ACC112 (cell line): ENCODE data around the gene NFKB2.

Source experiments
- H2AFZ ChIP-seq: fragments of 200-600 bp; sonication (generic); one replicate; pipeline ENCODE4 v1.6.0; 2017; ENCODE audit warnings: antibody characterized with exemption, low read length; ENCODE audit not compliant: unreplicated experiment
- H3K27ac ChIP-seq: fragments of 200-600 bp; sonication (generic); 2 replicates; pipeline ENCODE4 v1.5.1; 2014; ENCODE audit warnings: low read depth, mild to moderate bottlenecking, antibody characterized with exemption, low read length, moderate library complexity
- H3K27me3 ChIP-seq: fragments of 200-600 bp; sonication (generic); 2 replicates; pipeline ENCODE4 v1.6.1; 2014; ENCODE audit warnings: mild to moderate bottlenecking, antibody characterized with exemption, low read length, moderate library complexity, mixed read lengths; ENCODE audit not compliant: insufficient read depth
- H3K36me3 ChIP-seq: fragments of 200-600 bp; sonication (generic); 2 replicates; pipeline ENCODE4 v1.6.1; 2016; ENCODE audit warnings: mild to moderate bottlenecking, antibody characterized with exemption, low read length, moderate library complexity, mixed read lengths; ENCODE audit not compliant: insufficient read depth
- H3K4me1 ChIP-seq: fragments of 200-600 bp; sonication (generic); one replicate; pipeline ENCODE4 v1.6.1; 2016; ENCODE audit warnings: low read length, mixed read lengths; ENCODE audit not compliant: insufficient read depth, unreplicated experiment, control insufficient read depth
- H3K4me3 ChIP-seq: fragments of 200-600 bp; sonication (generic); 2 replicates; pipeline ENCODE4 v1.5.1; 2014; ENCODE audit warnings: mild to moderate bottlenecking, low read depth, low read length
- H3K79me2 ChIP-seq: fragments of 200-600 bp; sonication (generic); one replicate; pipeline ENCODE4 v1.6.0; 2016; ENCODE audit warnings: low read length; ENCODE audit not compliant: control insufficient read depth, unreplicated experiment, insufficient read depth

NFKB2 gene

DNA sequence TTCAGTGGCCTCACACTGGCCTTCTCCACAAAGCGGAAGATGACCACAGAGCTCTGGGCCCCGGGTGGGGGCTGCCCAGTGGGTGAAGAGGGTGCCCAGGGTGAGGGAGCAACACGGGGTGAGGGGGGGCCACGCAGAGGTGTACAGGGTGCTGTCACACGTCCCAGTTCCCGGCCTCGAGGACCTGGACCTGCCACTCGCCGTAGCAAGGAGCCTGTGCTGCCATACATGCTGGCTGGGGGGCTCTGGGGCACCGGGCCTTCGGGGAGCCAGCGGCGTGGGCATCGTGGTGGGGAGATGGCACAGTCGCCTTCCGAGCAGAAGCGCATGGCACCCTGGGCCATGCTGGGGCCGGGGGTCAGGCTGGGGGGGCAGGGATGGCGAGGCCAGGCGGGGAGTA lies 21.2 kb downstream of the NFKB2 start:
- H3K79me2 ChIP-seq, result no peaks in the 10 kb centered on the region
- H3K27ac ChIP-seq, result no peak overlapping the region
- peaks cover 15% of the 10 kb centered on the region for H3K4me1 ChIP-seq
- H3K36me3 ChIP-seq, result no peaks in the 10 kb centered on the region
- peaks cover 19% of the 10 kb centered on the region for H3K27me3 ChIP-seq
- H3K4me3 ChIP-seq, result no peak overlapping the region
- H2AFZ ChIP-seq, result no peak overlapping the region

GRCh38 chr10:102418622-102419268 lies 23.2 kb downstream of the NFKB2 start, which contains the start of gene PSD:
TSS of gene PSD (minus strand) at chr10:102418785. CDS start at chr10:102417038, 1,747 bp downstream.
- peak within 1 kb of the TSS; percentile 48 for H2AFZ ChIP-seq

GRCh38 chr10:102419269-102420180 lies 24.0 kb downstream of the NFKB2 start:
- Histone ChIP-seq H3K27me3 (peaks cover 19% of the 10 kb centered on the region), H3K79me2 (no peaks in the 10 kb centered on the region), H3K27ac (no peak overlapping the region), H3K36me3 (no peaks in the 10 kb centered on the region), H3K4me1 (peaks cover 14% of the 10 kb centered on the region), H2AFZ (peak overlapping the region; percentile 48), H3K4me3 (peak overlapping the region; percentile 81)

More at GRCh38 chr10:102418622-102419268, 23.2 kb downstream of the NFKB2 start, which contains the start of gene PSD:
- peaks cover 14% of the 10 kb centered on the region for H3K4me1 ChIP-seq
- no peaks in the 10 kb centered on the region for H3K79me2 ChIP-seq
- H3K36me3 ChIP-seq, result no peaks in the 10 kb centered on the region
- H3K27me3 ChIP-seq, result peaks cover 19% of the 10 kb centered on the region
- H3K4me3 ChIP-seq, result peak within 1 kb of the TSS; percentile 81
- no peak within 1 kb of the TSS for H3K27ac ChIP-seq

- H3K79me2 ChIP-seq, result no peaks in the 10 kb centered on the region
- H3K4me1 ChIP-seq, result peaks cover 14% of the 10 kb centered on the region
- H2AFZ ChIP-seq, result peak overlapping the region; percentile 48
- H3K4me3 ChIP-seq, result peak overlapping the region; percentile 81
- H3K36me3 ChIP-seq, result no peaks in the 10 kb centered on the region
- H3K27ac ChIP-seq, result peak overlapping the region; percentile 58; the same call in 1 of the 2 replicates
- H3K27me3 ChIP-seq, result peaks cover 19% of the 10 kb centered on the region
These were observed 24.7 kb downstream of the NFKB2 start for GRCh38 chr10:102420181-102420713.

DNA sequence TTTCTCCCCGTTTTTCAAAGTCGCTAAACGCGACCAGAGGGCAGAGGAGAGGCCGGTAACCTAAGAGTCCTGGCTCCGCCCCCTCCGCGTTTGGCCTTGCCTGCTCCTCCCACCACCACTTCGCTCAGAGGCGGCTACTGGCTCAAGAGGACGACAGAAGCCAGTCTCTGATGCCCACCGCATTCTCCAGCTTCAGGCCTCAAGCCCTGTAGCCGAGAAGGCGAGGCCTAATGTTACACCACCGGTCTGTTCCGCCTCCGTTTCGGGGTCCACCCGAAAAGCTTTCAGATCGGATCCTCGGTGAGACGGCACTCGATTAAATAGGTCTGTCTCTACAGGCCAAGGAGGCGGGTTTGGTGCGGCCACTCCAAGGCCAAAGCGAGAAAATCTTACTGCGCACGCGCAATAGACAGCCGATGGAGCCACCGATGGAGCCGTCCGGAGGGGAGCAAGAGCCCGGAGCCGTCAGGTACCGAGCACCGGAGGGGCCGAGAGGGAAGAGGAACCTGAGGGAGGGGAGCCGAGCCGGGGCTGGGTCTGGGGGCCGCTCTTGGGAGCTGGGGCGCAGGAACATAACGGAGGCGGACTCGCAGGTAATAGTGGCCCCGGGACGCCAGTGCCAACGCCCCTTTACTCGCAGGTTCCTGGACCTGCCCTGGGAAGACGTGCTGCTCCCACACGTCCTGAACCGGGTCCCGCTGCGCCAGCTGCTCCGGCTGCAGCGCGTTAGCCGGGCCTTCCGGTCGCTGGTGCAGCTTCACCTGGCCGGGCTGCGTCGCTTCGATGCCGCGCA lies 25.4 kb downstream of the NFKB2 start, which contains the start of gene FBXL15:
TSS of gene FBXL15 (plus strand) at position 123 of the 793 bp plus-strand sequence. CDS start at position 417, 294 bp downstream.
- H3K27ac ChIP-seq, result peak within 1 kb of the TSS; percentile 58
- H3K4me3 ChIP-seq, result peak within 1 kb of the TSS; percentile 81
- no peaks in the 10 kb centered on the region for H3K79me2 ChIP-seq
- H3K27me3 ChIP-seq, result peaks cover 19% of the 10 kb centered on the region
- no peaks in the 10 kb centered on the region for H3K36me3 ChIP-seq
- peaks cover 14% of the 10 kb centered on the region for H3K4me1 ChIP-seq
- H2AFZ ChIP-seq, result peak within 1 kb of the TSS; percentile 85

- H3K27ac ChIP-seq, result no peak overlapping the region
These were observed 25.9 kb downstream of the NFKB2 start for GRCh38 chr10:102421507-102421756.

DNA sequence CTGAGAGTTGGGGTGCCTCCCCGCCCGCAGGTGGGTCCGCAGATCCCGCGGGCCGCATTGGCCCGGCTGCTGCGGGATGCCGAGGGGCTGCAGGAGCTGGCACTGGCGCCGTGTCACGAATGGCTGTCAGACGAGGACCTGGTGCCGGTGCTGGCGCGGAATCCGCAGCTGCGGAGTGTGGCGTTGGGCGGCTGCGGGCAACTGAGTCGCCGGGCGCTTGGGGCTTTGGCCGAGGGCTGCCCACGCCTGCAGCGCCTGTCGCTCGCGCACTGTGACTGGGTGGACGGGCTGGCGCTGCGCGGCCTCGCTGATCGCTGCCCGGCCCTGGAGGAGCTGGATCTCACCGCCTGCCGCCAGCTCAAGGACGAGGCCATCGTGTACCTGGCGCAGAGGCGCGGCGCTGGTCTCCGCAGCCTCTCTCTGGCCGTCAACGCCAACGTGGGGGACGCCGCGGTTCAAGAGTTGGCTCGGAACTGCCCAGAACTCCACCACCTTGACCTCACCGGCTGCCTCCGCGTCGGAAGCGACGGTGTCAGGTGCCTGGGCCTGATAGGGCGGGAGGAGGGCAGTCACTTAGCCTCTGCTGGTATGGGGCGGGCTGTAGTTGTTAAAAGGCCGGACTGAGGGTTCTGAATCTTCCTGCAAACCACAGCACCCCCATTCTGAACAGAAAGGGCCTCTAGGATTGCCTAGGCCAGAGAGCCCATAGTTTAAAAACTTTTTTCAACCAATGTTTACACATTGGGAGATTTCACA lies 26.4 kb downstream of the NFKB2 start:
- Histone ChIP-seq H3K4me1 (peaks cover 14% of the 10 kb centered on the region), H3K36me3 (no peaks in the 10 kb centered on the region), H3K79me2 (no peaks in the 10 kb centered on the region), H3K27me3 (peaks cover 19% of the 10 kb centered on the region), H3K27ac (peak overlapping the region; percentile 8; the same call in 1 of the 2 replicates), H3K4me3 (peak overlapping the region; percentile 81), H2AFZ (peak overlapping the region; percentile 85)

More at GRCh38 chr10:102421507-102421756, 25.9 kb downstream of the NFKB2 start:
- Histone ChIP-seq H3K27me3 (peaks cover 19% of the 10 kb centered on the region), H3K4me3 (peak overlapping the region; percentile 81), H3K79me2 (no peaks in the 10 kb centered on the region), H3K4me1 (peaks cover 14% of the 10 kb centered on the region), H2AFZ (peak overlapping the region; percentile 85), H3K36me3 (no peaks in the 10 kb centered on the region)

DNA sequence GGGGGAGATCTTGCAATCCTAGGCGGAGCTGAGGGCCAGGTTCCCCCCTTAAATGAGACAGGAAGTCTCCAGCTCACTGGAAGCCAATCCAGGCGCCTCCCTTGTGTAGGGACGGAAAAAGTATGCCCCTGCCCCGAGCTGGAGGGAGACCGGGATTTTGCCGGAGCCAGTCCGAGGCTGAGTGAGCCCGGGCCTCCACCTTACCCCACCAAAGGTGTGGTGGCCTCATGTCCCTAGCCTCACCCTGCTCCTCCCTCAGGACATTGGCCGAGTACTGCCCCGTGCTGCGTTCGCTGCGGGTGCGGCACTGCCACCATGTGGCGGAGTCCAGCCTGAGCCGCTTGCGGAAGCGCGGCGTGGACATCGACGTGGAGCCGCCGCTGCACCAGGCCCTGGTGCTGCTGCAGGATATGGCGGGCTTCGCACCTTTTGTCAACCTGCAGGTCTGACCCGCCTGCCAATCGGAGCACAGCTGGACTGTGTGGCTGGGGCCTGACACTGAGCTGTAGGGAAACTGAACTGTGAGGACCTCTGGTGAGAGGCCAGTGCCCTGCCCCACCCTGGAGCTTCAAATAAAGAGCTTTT lies 27.1 kb downstream of the NFKB2 start:
- H3K4me3 ChIP-seq, result peak overlapping the region; percentile 81
- no peaks in the 10 kb centered on the region for H3K36me3 ChIP-seq
- H3K79me2 ChIP-seq, result no peaks in the 10 kb centered on the region
- peaks cover 14% of the 10 kb centered on the region for H3K4me1 ChIP-seq
- H2AFZ ChIP-seq, result no peak overlapping the region
- H3K27ac ChIP-seq, result peak overlapping the region; percentile 8; the same call in 1 of the 2 replicates
- H3K27me3 ChIP-seq, result peaks cover 15% of the 10 kb centered on the region

DNA sequence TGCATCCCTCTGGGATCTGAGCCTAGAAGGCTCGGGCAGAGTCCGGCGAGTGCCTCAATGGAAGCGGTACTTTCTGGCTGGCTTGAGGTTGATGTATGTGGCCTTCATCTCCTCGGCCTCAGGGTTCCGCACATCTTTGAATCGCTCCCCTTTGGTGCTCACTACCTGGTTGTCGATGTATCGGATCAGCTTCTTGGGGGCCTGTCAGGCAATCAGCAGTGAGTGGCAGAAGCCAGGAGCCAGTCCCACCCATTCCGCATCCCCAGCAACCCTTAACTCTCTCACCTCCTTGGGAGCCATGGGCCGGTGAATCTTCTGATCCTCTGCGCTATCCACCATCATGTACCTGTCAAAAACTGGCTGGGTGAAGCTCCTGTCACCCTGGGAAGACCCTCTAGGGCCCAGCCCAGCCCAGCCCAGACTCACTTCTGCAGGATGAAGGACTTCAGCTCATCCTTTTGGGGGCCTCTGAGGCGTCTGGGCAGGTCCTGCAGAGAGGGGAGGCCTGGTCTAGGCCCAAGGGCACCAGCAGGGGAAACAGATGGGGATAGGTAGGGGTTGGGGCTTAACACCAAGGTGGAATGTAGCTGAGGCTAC lies 28.0 kb downstream of the NFKB2 start:
- no peak overlapping the region for H3K4me3 ChIP-seq
- peaks cover 7% of the 10 kb centered on the region; the same call in 1 of the 2 replicates for H3K27me3 ChIP-seq
- no peak overlapping the region for H2AFZ ChIP-seq
- H3K79me2 ChIP-seq, result no peaks in the 10 kb centered on the region
- H3K36me3 ChIP-seq, result no peaks in the 10 kb centered on the region
- H3K4me1 ChIP-seq, result peaks cover 14% of the 10 kb centered on the region
- no peak overlapping the region for H3K27ac ChIP-seq
